ENCODE results near the gene RHBDL1.

GRCh38 chr16:654034-654433, 21.4 kb upstream of the RHBDL1 start:
- TF ChIP-seq CTCF (IDR thresholded peaks at IDR 0.05) (no peak), POLR2A (IDR thresholded peaks at IDR 0.05) (no peak)
